Activated naive CD4-positive, alpha-beta T cell treated with anti-CD3 and anti-CD28 coated beads for 36 hours (primary cell): ENCODE results near the gene KCNMA1. TPM values are rescaled to one million over a fixed set of nuclear protein-coding genes. Genes with fewer than 3 reads are reported as not detected.
A peak's percentile ranks its signal among the peaks of the same experiment; 100 is the strongest.

Source experiments
- CTCF ChIA-PET: fragments of 350-600 bp; sonication (Branson Sonifier 250); formaldehyde crosslinking; loops from one replicate; lab custom pipeline; 2021; ENCODE audit warnings: antibody characterized with exemption; lab: Charles Lee
- DNase-seq: peaks from one replicate; pipeline ENCODE4 v3.0.0-alpha.2; 2020
- H3K27ac Mint-ChIP-seq: one replicate; pipeline ENCODE4 v1.8.0; 2021; ENCODE audit warnings: mild to moderate bottlenecking, mixed read lengths
- H3K27me3 Mint-ChIP-seq: one replicate; pipeline ENCODE4 v1.8.0; 2021; ENCODE audit warnings: low read depth, mixed read lengths
- H3K36me3 Mint-ChIP-seq: one replicate; pipeline ENCODE4 v1.8.0; 2021; ENCODE audit warnings: low read depth, mixed read lengths
- H3K4me1 Mint-ChIP-seq: one replicate; pipeline ENCODE4 v1.8.0; 2021; ENCODE audit warnings: low read depth, mixed read lengths
- H3K4me3 Mint-ChIP-seq: one replicate; pipeline ENCODE4 v1.8.0; 2021; ENCODE audit warnings: mild to moderate bottlenecking, moderate library complexity, mixed read lengths
- H3K9me3 Mint-ChIP-seq: one replicate; pipeline ENCODE4 v1.8.0; 2021; ENCODE audit warnings: mixed read lengths
- intact Hi-C: fragments of 100-400 bp; cut with micrococcal nuclease; formaldehyde crosslinking; loops from one replicate; pipeline ENCODE4 v1.15.1; 2023
- total RNA-seq, 2 experiments: library from RNA; stranded (reverse); gene quantifications; one replicate each; pipeline ENCODE4 v1.2.3, GENCODE V29; 2021

The KCNMA1 gene
- total RNA-seq, 2 experiments from 2014 or later, result not detected

- no peak for DNase-seq
- CTCF ChIA-PET, result interaction anchor here (1.3 kb wide), 1 partner anchor 19 kb away, joined by 5 read pairs; no protein-coding TSS in a partner anchor
- no peak overlapping the region for H3K4me3 Mint-ChIP-seq
- no peak overlapping the region for H3K27ac Mint-ChIP-seq
- no peaks in the 10 kb centered on the region for H3K9me3 Mint-ChIP-seq
- H3K27me3 Mint-ChIP-seq, result peaks cover 4% of the 10 kb centered on the region
- no peaks in the 10 kb centered on the region for H3K36me3 Mint-ChIP-seq
- H3K4me1 Mint-ChIP-seq, result no peaks in the 10 kb centered on the region
- intact Hi-C loops, result no loop called here
Measured at GRCh38 chr10:77002872-77003271, 634.7 kb downstream of the KCNMA1 start.

- intact Hi-C loops, result no loop called here
- CTCF ChIA-PET, result no interaction called here
- no peak overlapping the region for H3K27ac Mint-ChIP-seq
- no peaks in the 10 kb centered on the region for H3K9me3 Mint-ChIP-seq
- no peaks in the 10 kb centered on the region for H3K36me3 Mint-ChIP-seq
- H3K27me3 Mint-ChIP-seq, result peaks cover 4% of the 10 kb centered on the region
- H3K4me1 Mint-ChIP-seq, result no peaks in the 10 kb centered on the region
- H3K4me3 Mint-ChIP-seq, result no peak overlapping the region
- DNase-seq, result no peak
Measured at GRCh38 chr10:77001206-77001605, 636.4 kb downstream of the KCNMA1 start.

- H3K27ac Mint-ChIP-seq, result no peak overlapping the region
- no peaks in the 10 kb centered on the region for H3K4me1 Mint-ChIP-seq
- H3K27me3 Mint-ChIP-seq, result peaks cover 4% of the 10 kb centered on the region
- no peak for DNase-seq
- no peaks in the 10 kb centered on the region for H3K9me3 Mint-ChIP-seq
- no peak overlapping the region for H3K4me3 Mint-ChIP-seq
- H3K36me3 Mint-ChIP-seq, result no peaks in the 10 kb centered on the region
- intact Hi-C loops, result no loop called here
- CTCF ChIA-PET, result no interaction called here
Measured at GRCh38 chr10:76998451-76998850, 639.2 kb downstream of the KCNMA1 start.

- no peak overlapping the region for H3K27ac Mint-ChIP-seq
- H3K9me3 Mint-ChIP-seq, result no peaks in the 10 kb centered on the region
- H3K4me3 Mint-ChIP-seq, result no peak overlapping the region
- CTCF ChIA-PET, result no interaction called here
- no peak for DNase-seq
- no peaks in the 10 kb centered on the region for H3K36me3 Mint-ChIP-seq
- intact Hi-C loops, result no loop called here
- peaks cover 4% of the 10 kb centered on the region for H3K27me3 Mint-ChIP-seq
- H3K4me1 Mint-ChIP-seq, result no peaks in the 10 kb centered on the region
Measured at GRCh38 chr10:76997631-76998030, 640.0 kb downstream of the KCNMA1 start.

- Mint-ChIP-seq H3K27ac (no peak overlapping the region), H3K27me3 (no peaks in the 10 kb centered on the region), H3K36me3 (no peaks in the 10 kb centered on the region), H3K9me3 (no peaks in the 10 kb centered on the region), H3K4me3 (no peak overlapping the region), H3K4me1 (no peaks in the 10 kb centered on the region)
- CTCF ChIA-PET, result no interaction called here
- no peak for DNase-seq
- intact Hi-C loops, result no loop called here
Measured at GRCh38 chr10:76995023-76995422, 642.6 kb downstream of the KCNMA1 start.

GRCh38 chr10:76993213-76993612, 644.4 kb downstream of the KCNMA1 start:
- intact Hi-C loops, result no loop called here
- H3K4me3 Mint-ChIP-seq, result no peak overlapping the region
- H3K27me3 Mint-ChIP-seq, result no peaks in the 10 kb centered on the region
- H3K4me1 Mint-ChIP-seq, result no peaks in the 10 kb centered on the region
- H3K36me3 Mint-ChIP-seq, result no peaks in the 10 kb centered on the region
- no peak for DNase-seq
- H3K27ac Mint-ChIP-seq, result no peak overlapping the region
- CTCF ChIA-PET, result no interaction called here
- H3K9me3 Mint-ChIP-seq, result no peaks in the 10 kb centered on the region

- CTCF ChIA-PET, result no interaction called here
- no peak overlapping the region for H3K4me3 Mint-ChIP-seq
- intact Hi-C loops, result no loop called here
- H3K4me1 Mint-ChIP-seq, result no peaks in the 10 kb centered on the region
- no peak for DNase-seq
- no peaks in the 10 kb centered on the region for H3K9me3 Mint-ChIP-seq
- no peak overlapping the region for H3K27ac Mint-ChIP-seq
- H3K36me3 Mint-ChIP-seq, result no peaks in the 10 kb centered on the region
- no peaks in the 10 kb centered on the region for H3K27me3 Mint-ChIP-seq
Measured at GRCh38 chr10:76992467-76992866, 645.1 kb downstream of the KCNMA1 start.

GRCh38 chr10:76991621-76992020, 646.0 kb downstream of the KCNMA1 start:
- CTCF ChIA-PET, result no interaction called here
- Mint-ChIP-seq H3K4me1 (no peaks in the 10 kb centered on the region), H3K4me3 (no peak overlapping the region), H3K9me3 (no peaks in the 10 kb centered on the region), H3K36me3 (no peaks in the 10 kb centered on the region), H3K27ac (no peak overlapping the region), H3K27me3 (no peaks in the 10 kb centered on the region)
- DNase-seq, result no peak
- intact Hi-C loops, result no loop called here

GRCh38 chr10:76990561-76990960, 647.0 kb downstream of the KCNMA1 start:
- no peaks in the 10 kb centered on the region for H3K4me1 Mint-ChIP-seq
- H3K36me3 Mint-ChIP-seq, result no peaks in the 10 kb centered on the region
- CTCF ChIA-PET, result no interaction called here

GRCh38 chr10:76984559-76985443, 652.8 kb downstream of the KCNMA1 start:
- no peak overlapping the region for H3K4me3 Mint-ChIP-seq
- CTCF ChIA-PET, result interaction anchor here (0.7 to 1.3 kb wide), 5 partner anchors 15 to 116 kb away, joined by 3 to 5 read pairs (median 3); no protein-coding TSS in a partner anchor
- no peak overlapping the region for H3K27ac Mint-ChIP-seq
- intact Hi-C loops, result loop anchor here (1.0 to 10.0 kb wide), 4 partner anchors 128 to 1584 kb away; no protein-coding TSS in a partner anchor
- no peaks in the 10 kb centered on the region for H3K4me1 Mint-ChIP-seq
- peak; percentile 83 for DNase-seq
- H3K27me3 Mint-ChIP-seq, result peaks cover 3% of the 10 kb centered on the region
- H3K9me3 Mint-ChIP-seq, result no peaks in the 10 kb centered on the region
- H3K36me3 Mint-ChIP-seq, result no peaks in the 10 kb centered on the region

More at GRCh38 chr10:76990561-76990960, 647.0 kb downstream of the KCNMA1 start:
- no peaks in the 10 kb centered on the region for H3K9me3 Mint-ChIP-seq
- H3K27me3 Mint-ChIP-seq, result no peaks in the 10 kb centered on the region
- no peak overlapping the region for H3K27ac Mint-ChIP-seq
- intact Hi-C loops, result no loop called here
- DNase-seq, result no peak
- H3K4me3 Mint-ChIP-seq, result no peak overlapping the region

- peaks cover 3% of the 10 kb centered on the region for H3K27me3 Mint-ChIP-seq
- intact Hi-C loops, result loop anchor here (10.0 kb wide), 2 partner anchors 439 to 949 kb away; no protein-coding TSS in a partner anchor
- no peaks in the 10 kb centered on the region for H3K9me3 Mint-ChIP-seq
- no peak overlapping the region for H3K27ac Mint-ChIP-seq
- CTCF ChIA-PET, result interaction anchor here (0.6 to 1.3 kb wide), 9 partner anchors 16 to 1342 kb away, joined by 3 to 6 read pairs (median 4); no protein-coding TSS in a partner anchor
- H3K4me1 Mint-ChIP-seq, result no peaks in the 10 kb centered on the region
- no peak overlapping the region for H3K4me3 Mint-ChIP-seq
- DNase-seq, result no peak
- H3K36me3 Mint-ChIP-seq, result no peaks in the 10 kb centered on the region
Measured at GRCh38 chr10:76983624-76984023, 654.0 kb downstream of the KCNMA1 start.

GRCh38 chr10:76982671-76983070, 654.9 kb downstream of the KCNMA1 start:
- Mint-ChIP-seq H3K4me1 (no peaks in the 10 kb centered on the region), H3K36me3 (no peaks in the 10 kb centered on the region), H3K27me3 (peaks cover 3% of the 10 kb centered on the region)

GRCh38 chr10:76981251-76981650, 656.4 kb downstream of the KCNMA1 start:
- no peak overlapping the region for H3K4me3 Mint-ChIP-seq
- no peaks in the 10 kb centered on the region for H3K9me3 Mint-ChIP-seq
- H3K4me1 Mint-ChIP-seq, result no peaks in the 10 kb centered on the region
- no peaks in the 10 kb centered on the region for H3K36me3 Mint-ChIP-seq
- no peak for DNase-seq
- CTCF ChIA-PET, result no interaction called here
- no peak overlapping the region for H3K27ac Mint-ChIP-seq
- peaks cover 3% of the 10 kb centered on the region for H3K27me3 Mint-ChIP-seq
- intact Hi-C loops, result loop anchor here (10.0 kb wide), 2 partner anchors 436 to 946 kb away; no protein-coding TSS in a partner anchor

More at GRCh38 chr10:76982671-76983070, 654.9 kb downstream of the KCNMA1 start:
- intact Hi-C loops, result loop anchor here (10.0 kb wide), 2 partner anchors 438 to 948 kb away; no protein-coding TSS in a partner anchor
- CTCF ChIA-PET, result no interaction called here
- Mint-ChIP-seq H3K9me3 (no peaks in the 10 kb centered on the region), H3K27ac (no peak overlapping the region), H3K4me3 (no peak overlapping the region)
- no peak for DNase-seq
